GM19468 (cell line): ENCODE results near the gene DTNB.

Experiments used
- ATAC-seq: cut with Tn5 transposase; IDR thresholded peaks from one replicate; pipeline ENCODE4 v1.9.1; 2021; ENCODE audit warnings: mild to moderate bottlenecking, moderate library complexity, moderate number of reproducible peaks; ENCODE audit not compliant: unreplicated experiment; ENCODE audit errors: extremely low read depth

Gene DTNB

GRCh38 chr2:25378731-25379490 is 294.5 kb downstream of the DTNB start:
- ATAC-seq: no peak

- no peak for ATAC-seq
These were observed 295.5 kb downstream of the DTNB start for GRCh38 chr2:25377822-25378421.

GRCh38 chr2:25376750-25377621 is 296.4 kb downstream of the DTNB start:
- ATAC-seq: peak; percentile 92

- ATAC-seq: no peak
These were observed 297.3 kb downstream of the DTNB start for GRCh38 chr2:25375989-25376545.

- no peak for ATAC-seq
These were observed 297.9 kb downstream of the DTNB start for GRCh38 chr2:25375371-25375988.

- no peak for ATAC-seq
These were observed 298.6 kb downstream of the DTNB start for GRCh38 chr2:25374827-25375226.

GRCh38 chr2:25374411-25374810 is 299.0 kb downstream of the DTNB start:
- no peak for ATAC-seq

GRCh38 chr2:25373269-25373981 is 300.0 kb downstream of the DTNB start:
- ATAC-seq: no peak

- ATAC-seq: no peak
These were observed 300.7 kb downstream of the DTNB start for GRCh38 chr2:25372405-25373268.

GRCh38 chr2:25371253-25372241 is 301.8 kb downstream of the DTNB start:
- ATAC-seq: no peak

GRCh38 chr2:25369876-25370275 is 303.5 kb downstream of the DTNB start:
- ATAC-seq: no peak

- no peak for ATAC-seq
These were observed 303.9 kb downstream of the DTNB start for GRCh38 chr2:25369439-25369838.

GRCh38 chr2:25368660-25369059 is 304.7 kb downstream of the DTNB start:
- no peak for ATAC-seq

- ATAC-seq: no peak
These were observed 306.1 kb downstream of the DTNB start for GRCh38 chr2:25367296-25367695.

- no peak for ATAC-seq
These were observed 306.7 kb downstream of the DTNB start for GRCh38 chr2:25366629-25367028.

GRCh38 chr2:25365241-25365640 is 308.1 kb downstream of the DTNB start:
- ATAC-seq: no peak

GRCh38 chr2:25363733-25364132 is 309.6 kb downstream of the DTNB start:
- no peak for ATAC-seq
